AG09309 (cell line): Measurements from ENCODE around the gene TMPRSS6.
"Not testable (repeated sequence)": the region's sequence is repeated elsewhere in the genome, so short reads cannot be mapped to it uniquely, and the experiment has no call there.

Experiments used
- DNase-seq: peaks from one replicate; pipeline ENCODE4 v3.0.0-alpha.2; 2010; ENCODE audit warnings: low read depth
- H3K4me3 ChIP-seq: 2 replicates; pipeline ENCODE4 v1.5.1; 2011; ENCODE audit warnings: mild to moderate bottlenecking, low read depth, low read length, moderate library complexity; ENCODE audit not compliant: control insufficient read depth
- TF ChIP-seq, protein P1 (sequence below): IDR thresholded peaks from 2 replicates; pipeline ENCODE4 v1.5.1; 2011; ENCODE audit warnings: mild to moderate bottlenecking, low read depth, low read length, inconsistent platforms; ENCODE audit not compliant: insufficient read depth, control insufficient read depth; ENCODE audit errors: missing control alignments

Gene TMPRSS6

DNA sequence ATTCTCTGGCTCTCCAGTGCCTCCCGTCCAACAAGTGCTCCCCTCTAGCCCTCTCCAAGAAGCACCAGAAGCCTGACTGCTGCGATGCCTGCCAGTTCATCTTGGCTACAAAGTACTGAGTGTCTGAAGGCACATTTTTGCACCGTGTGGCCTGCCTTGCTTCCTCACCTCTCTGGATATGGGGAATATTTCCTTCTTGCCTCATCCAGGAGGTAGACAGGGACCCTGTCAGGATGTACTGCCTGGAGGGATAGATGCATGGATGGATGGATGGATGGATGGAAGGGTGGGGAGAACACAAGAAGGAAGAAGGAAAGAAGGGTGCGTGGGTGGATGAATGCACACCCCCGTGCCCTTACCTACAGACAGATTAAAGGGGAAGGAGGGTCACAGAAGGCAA, 30.4 kb downstream of the TMPRSS6 start:
- TF ChIP-seq, protein P1, sequence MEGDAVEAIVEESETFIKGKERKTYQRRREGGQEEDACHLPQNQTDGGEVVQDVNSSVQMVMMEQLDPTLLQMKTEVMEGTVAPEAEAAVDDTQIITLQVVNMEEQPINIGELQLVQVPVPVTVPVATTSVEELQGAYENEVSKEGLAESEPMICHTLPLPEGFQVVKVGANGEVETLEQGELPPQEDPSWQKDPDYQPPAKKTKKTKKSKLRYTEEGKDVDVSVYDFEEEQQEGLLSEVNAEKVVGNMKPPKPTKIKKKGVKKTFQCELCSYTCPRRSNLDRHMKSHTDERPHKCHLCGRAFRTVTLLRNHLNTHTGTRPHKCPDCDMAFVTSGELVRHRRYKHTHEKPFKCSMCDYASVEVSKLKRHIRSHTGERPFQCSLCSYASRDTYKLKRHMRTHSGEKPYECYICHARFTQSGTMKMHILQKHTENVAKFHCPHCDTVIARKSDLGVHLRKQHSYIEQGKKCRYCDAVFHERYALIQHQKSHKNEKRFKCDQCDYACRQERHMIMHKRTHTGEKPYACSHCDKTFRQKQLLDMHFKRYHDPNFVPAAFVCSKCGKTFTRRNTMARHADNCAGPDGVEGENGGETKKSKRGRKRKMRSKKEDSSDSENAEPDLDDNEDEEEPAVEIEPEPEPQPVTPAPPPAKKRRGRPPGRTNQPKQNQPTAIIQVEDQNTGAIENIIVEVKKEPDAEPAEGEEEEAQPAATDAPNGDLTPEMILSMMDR = no peak
- no peak overlapping the region for H3K4me3 ChIP-seq
- no peak for DNase-seq

DNA sequence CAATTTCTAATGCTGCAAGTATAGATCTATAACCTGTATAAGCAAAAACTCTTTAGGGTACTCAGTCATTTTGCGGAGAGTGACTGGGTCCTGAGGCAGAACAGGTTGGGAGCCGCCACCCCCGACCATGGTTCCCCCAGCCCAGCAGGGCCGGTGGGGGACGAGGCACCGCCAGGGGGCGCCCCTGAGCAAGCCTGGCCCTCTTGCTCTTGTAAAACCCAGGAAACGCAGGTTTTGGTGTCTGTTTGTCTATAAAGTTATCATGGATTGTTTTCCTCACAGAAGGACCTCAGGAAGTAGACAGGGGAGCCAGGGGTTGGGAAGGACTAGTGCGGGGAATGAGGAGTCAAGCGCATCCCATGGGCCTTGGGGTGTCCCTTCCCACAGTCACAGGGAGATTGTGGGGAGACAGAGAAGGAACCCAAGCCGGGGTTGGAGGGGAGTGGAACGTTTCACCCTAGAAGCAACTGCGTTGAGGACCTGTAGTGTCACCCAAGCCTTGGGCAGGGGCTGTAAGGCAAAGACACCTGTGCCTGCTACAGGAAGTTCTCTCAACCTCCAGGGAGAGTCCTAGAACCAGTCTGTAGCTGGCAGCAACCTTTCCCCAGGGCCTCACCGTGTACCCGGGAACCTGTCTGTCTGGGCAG, 31.6 kb downstream of the TMPRSS6 start:
- TF ChIP-seq, protein P1 = peak; percentile 99
- DNase-seq = no peak
- no peak overlapping the region for H3K4me3 ChIP-seq

DNA sequence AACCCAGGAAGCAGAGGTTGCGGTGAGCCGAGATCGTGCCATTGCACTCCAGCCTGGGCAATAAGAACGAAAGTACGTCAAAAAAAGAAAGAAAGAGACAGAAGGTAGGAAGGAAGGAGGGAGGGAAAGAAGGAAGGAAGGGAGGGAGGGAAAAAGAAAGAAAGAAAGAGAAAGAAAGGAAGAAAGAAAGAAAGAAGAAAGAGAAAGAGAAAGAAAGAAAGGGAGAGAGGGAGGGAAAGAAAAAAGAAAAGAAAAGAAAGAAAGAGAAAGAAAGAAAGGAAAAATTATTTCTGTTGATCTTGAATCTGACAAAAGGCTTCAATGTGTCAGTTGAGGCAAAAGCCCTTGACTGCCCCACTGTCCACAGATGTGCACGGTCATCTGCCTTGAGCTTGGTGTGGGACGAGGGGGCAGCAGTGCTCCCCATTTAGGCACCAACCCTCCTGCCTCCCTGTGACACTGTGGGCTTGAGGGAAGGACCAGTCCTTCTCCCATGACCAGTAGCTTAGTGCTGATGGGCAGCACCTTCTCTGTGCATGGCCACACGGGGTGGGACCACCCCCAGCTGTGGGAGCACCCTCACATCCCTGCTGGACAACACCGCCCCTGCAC, 33.6 kb downstream of the TMPRSS6 start:
- TF ChIP-seq, protein P1 = no peak
- H3K4me3 ChIP-seq = no peak overlapping the region
- DNase-seq = no peak

DNA sequence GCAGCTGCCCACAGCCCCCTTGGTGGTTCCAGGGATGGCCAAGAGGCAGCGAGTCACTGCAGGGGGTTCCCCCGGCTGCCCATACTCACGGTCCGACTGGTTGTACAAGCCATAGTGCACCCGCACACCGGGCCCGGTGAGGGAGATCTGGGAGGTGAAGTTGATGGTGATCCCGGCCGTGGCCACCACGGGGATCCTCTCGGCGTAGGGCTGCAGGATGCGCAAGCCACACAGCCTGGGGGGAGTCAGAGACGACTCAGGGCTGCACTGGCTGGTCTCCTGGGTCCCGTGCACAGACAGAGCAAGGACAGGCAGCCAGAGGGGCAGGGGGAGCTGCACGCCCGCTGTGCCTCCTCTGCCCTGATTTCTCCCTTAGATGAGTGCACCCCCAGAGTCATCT, 34.5 kb downstream of the TMPRSS6 start:
- TF ChIP-seq, protein P1 = no peak
- H3K4me3 ChIP-seq = no peak overlapping the region
- no peak for DNase-seq

DNA sequence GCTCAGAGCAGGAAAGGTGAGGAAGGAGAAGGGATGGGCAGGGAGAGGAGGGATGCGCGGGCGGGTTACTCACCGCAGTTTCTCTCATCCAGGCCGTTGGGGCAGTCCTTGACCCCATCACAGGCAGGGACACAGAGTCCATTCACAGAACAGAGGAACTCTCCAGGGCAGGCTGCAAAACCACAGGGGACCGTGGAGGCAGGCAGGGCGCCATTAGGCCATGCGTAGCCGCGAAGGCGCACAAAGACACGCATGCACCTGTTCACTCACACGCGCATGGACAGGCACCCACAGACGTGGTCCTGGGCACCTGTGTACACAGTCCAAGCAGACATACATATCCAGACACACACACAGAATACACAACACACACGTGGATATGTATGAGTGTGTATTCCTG, 35.0 kb downstream of the TMPRSS6 start:
- H3K4me3 ChIP-seq = no peak overlapping the region
- no peak for DNase-seq
- TF ChIP-seq, protein P1 = no peak

DNA sequence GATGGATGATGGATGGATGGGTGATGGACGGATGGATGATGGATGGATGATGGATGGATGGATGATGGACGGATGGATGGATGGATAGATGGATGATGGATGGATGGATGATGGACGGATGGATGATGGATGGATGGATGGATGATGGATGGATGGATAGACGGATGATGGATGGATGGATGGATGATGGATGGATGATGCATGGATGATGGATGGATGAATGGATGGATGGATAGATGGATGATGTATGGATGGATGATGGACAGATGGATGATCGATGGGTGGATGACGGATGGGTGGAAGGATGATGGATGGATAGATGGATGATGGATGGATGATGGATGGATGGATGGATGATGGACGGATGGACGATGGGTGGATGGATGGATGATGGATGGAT, 36.8 kb downstream of the TMPRSS6 start:
- no peak overlapping the region for H3K4me3 ChIP-seq
- TF ChIP-seq, protein P1 = no peak
- DNase-seq = no peak

DNA sequence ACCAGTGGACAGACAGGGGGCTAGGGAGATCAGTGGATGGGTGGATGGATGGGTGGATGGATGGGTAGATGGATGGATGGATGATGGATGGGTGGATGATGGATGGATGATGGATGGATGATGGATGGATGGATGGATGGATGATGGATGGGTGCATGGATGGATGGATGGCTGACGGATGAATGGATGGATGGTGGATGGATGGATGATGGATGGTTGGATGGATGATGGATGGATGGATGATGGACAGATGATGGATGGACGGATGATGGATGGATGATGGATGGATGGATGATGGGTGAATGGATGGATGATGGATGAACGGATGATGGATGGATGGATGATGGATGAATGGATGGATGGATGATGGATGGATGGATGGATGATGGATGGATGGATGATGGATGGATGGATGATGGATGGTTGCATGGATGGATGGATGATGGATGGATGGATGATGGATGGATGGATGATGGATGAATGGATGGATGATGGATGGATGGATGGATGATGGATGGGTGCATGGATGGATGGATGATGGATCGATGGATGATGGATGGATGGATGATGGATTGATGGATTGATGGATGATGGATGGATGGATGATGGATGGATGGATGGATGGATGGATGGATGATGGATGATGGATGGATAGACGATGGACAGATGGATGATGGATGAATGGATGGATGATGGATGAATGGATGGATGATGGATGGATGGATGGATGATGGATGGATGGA, 37.5 kb downstream of the TMPRSS6 start:
- not testable (repeated sequence) for H3K4me3 ChIP-seq, DNase-seq
